Stimulated activated effector memory CD8-positive, alpha-beta T cell treated with anti-CD3 and anti-CD28 coated beads, Interleukin-12 subunit alpha, Interleukin-12 subunit beta, amount 100 ng/mL, for 72 hours (primary cell): Measurements from ENCODE around the gene USP15.
A peak's percentile ranks its signal among the peaks of the same experiment; 100 is the strongest.
"Not testable (repeated sequence)": the region's sequence is repeated elsewhere in the genome, so short reads cannot be mapped to it uniquely, and the experiment has no call there.

ENCODE experiments used
- ATAC-seq: fragments of 150-1000 bp; cut with Tn5 transposase; 2 replicates; pipeline ENCODE4 v1.10.0; 2021
- DNase-seq, 2 donors: peaks; one replicate each; pipeline ENCODE4 v3.0.0; 2021 to 2022; ENCODE audit warnings: low spot score in 2 of 2
- H3K27ac Mint-ChIP-seq: one replicate; pipeline ENCODE4 v1.8.0; 2022; ENCODE audit warnings: mild to moderate bottlenecking, mixed read lengths
- H3K36me3 Mint-ChIP-seq: one replicate; pipeline ENCODE4 v1.8.0; 2022; ENCODE audit warnings: mild to moderate bottlenecking, mixed read lengths
- H3K4me1 Mint-ChIP-seq: one replicate; pipeline ENCODE4 v1.8.0; 2022; ENCODE audit warnings: mixed read lengths
- H3K4me3 Mint-ChIP-seq: one replicate; pipeline ENCODE4 v1.8.0; 2022; ENCODE audit warnings: mild to moderate bottlenecking, mixed read lengths
- H3K9me3 Mint-ChIP-seq: one replicate; pipeline ENCODE4 v1.8.0; 2022; ENCODE audit warnings: mixed read lengths

USP15 gene

DNA sequence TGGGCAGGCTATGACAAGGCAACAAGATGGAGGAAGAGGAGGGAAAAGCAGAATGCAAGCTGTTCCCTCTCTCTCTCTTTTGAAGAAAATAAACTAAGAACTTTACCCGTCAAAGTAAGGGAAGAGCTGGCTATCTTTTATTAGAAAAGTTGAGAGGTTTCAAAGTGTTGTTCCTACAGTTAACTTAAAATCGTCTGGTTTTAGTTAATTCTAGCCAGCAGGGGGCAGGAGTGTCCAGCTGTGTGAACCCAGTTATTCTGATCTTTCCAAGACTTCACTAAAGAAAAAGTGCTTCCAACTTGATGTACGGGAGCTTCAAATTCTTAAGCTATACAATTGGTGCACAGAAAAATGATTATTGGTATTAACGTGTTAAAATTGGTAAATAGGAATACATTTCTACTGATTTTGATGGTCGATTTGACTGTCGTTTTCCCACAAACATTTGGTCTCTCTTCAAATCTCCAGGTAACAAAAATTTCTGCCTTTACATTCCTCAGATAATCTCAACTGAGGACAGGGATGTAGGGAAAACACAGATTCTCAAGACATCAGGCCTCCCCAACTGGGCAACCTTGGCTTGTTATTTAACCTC, 178.0 kb downstream of the USP15 start:
- Mint-ChIP-seq H3K9me3 (no peaks in the 10 kb centered on the region), H3K27ac (no peak overlapping the region), H3K4me1 (peaks cover 22% of the 10 kb centered on the region), H3K4me3 (no peak overlapping the region), H3K36me3 (no peaks in the 10 kb centered on the region)
- no peak for ATAC-seq
- DNase-seq = peak; percentile 31 to 63

DNA sequence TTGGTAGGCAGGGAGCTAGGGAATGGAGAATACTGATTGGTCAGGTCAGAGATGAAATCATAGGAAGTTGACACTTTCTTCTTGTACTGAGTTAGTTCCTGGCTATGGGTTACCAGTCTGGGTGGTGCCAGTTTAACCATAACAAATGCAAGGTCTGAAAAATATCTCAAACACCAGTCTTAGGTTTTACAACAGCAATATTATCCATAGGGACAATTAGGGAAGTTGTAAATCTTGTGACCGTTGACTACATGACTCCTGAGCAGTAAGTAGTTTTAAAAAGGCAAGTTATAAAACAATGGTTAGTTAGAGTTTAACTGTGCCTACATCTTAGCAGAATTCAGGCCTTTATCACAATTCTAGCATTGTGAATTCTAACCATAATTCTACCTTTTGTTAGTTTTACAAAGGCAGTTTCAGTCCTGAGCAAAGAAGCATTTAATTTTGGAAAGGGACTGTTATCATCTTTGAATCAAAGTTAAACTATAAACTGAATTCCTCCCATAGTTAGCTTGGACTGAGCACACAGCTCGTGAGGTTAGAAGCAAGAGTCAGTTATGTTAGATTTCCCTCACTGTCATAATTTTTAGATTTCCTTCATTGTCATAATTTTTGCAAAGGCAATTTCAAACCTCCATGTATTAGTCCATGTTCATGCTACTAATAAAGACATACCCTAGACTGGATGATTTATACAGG, 186.7 kb downstream of the USP15 start:
- Mint-ChIP-seq H3K36me3 (no peaks in the 10 kb centered on the region), H3K4me3 (no peak overlapping the region), H3K9me3 (no peaks in the 10 kb centered on the region), H3K27ac (no peak overlapping the region), H3K4me1 (no peaks in the 10 kb centered on the region)
- no peak for ATAC-seq
- DNase-seq = no peak

- no peaks in the 10 kb centered on the region for H3K9me3 Mint-ChIP-seq
- H3K4me1 Mint-ChIP-seq = no peaks in the 10 kb centered on the region
- no peak overlapping the region for H3K27ac Mint-ChIP-seq
- no peak overlapping the region for H3K4me3 Mint-ChIP-seq
- no peak for DNase-seq
- no peaks in the 10 kb centered on the region for H3K36me3 Mint-ChIP-seq
- ATAC-seq = no peak
Measured at GRCh38 chr12:62448436-62448835, 188.2 kb downstream of the USP15 start.

- not testable (repeated sequence) for H3K4me1 Mint-ChIP-seq, H3K9me3 Mint-ChIP-seq, H3K27ac Mint-ChIP-seq, H3K4me3 Mint-ChIP-seq, ATAC-seq, H3K36me3 Mint-ChIP-seq, DNase-seq
Measured at GRCh38 chr12:62455429-62455828, 195.2 kb downstream of the USP15 start.

GRCh38 chr12:62458626-62459025, 198.4 kb downstream of the USP15 start:
- Mint-ChIP-seq H3K27ac (no peak overlapping the region), H3K4me3 (no peak overlapping the region), H3K9me3 (peaks cover 11% of the 10 kb centered on the region), H3K36me3 (no peaks in the 10 kb centered on the region), H3K4me1 (no peaks in the 10 kb centered on the region)
- DNase-seq = no peak
- ATAC-seq = no peak

DNA sequence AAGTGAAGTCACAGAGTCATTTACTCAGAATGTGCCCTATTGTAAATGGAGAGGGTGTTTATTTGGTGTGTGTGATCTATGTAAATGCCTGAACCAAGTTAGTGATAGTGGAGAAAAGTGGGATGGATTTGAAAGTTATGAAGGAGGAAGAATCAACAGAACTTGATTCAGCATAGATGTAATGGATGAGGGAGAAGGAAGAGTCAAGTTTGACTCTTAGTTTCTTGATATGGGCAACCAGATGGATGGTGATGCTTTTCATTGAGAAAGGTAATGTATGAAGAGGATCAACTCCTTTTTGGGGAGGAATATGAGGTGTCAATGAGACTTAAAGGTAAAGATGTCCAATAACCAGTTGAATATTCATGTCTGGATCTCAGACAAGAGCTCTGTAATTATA, 199.8 kb downstream of the USP15 start:
- Mint-ChIP-seq H3K36me3 (no peaks in the 10 kb centered on the region), H3K27ac (no peak overlapping the region), H3K4me1 (no peaks in the 10 kb centered on the region), H3K9me3 (peaks cover 13% of the 10 kb centered on the region), H3K4me3 (no peak overlapping the region)
- DNase-seq (no peak), ATAC-seq (no peak)

DNA sequence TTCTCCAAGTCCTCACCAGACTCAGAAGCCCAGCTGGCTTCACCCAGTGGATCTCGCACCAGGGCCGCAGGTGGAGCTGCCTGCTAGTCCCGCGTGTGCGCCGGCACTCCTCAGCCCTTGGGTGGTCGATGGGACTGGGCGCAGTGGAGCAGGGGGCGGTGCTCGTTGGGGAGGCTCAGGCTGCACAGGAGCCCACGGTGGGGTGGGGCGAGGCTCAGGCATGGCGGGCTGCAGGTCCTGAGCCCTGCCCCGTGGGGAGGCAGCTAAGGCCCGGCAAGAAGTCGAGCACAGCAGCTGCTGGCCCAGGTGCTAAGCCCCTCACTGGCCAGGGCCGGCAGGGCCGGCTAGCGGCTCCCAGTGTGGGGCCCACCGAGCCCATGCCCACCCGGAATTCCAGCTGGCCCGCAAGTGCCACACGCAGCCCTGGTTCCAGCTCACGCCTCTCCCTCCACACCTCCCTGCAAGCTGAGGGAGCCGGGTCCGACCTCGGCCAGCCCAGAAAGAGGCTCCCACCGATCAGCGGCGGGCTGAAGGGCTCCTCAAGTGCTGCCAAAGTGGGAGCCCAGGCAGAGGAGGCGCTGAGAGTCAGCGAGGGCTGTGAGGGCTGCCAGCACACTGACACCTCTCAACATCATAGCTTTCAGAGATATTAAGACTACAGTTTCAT, 201.1 kb downstream of the USP15 start:
- peaks cover 13% of the 10 kb centered on the region for H3K9me3 Mint-ChIP-seq
- H3K4me1 Mint-ChIP-seq, ATAC-seq, DNase-seq, H3K36me3 Mint-ChIP-seq, H3K27ac Mint-ChIP-seq, H3K4me3 Mint-ChIP-seq: not testable (repeated sequence)

GRCh38 chr12:62463252-62463651, 203.0 kb downstream of the USP15 start:
- H3K36me3 Mint-ChIP-seq = peaks cover 11% of the 10 kb centered on the region
- not testable (repeated sequence) for ATAC-seq, H3K4me3 Mint-ChIP-seq, H3K27ac Mint-ChIP-seq, DNase-seq
- H3K9me3 Mint-ChIP-seq = peaks cover 13% of the 10 kb centered on the region
- H3K4me1 Mint-ChIP-seq = peaks cover 13% of the 10 kb centered on the region
